Urinary bladder (tissue), 4 donors: Measurements from ENCODE around the gene ANKDD1B. TPM values are rescaled to one million over a fixed set of nuclear protein-coding genes. Genes with fewer than 3 reads are reported as not detected.
"Not testable (repeated sequence)": the region's sequence is repeated elsewhere in the genome, so short reads cannot be mapped to it uniquely, and the experiment has no call there.

Source experiments
- DNase-seq: peaks from one replicate; pipeline ENCODE4 v3.0.0-alpha.2; 2015; ENCODE audit errors: extremely low spot score
- H3K27ac ChIP-seq: one replicate; pipeline ENCODE4 v1.5.1; 2013; ENCODE audit warnings: low read depth, mild to moderate bottlenecking, moderate library complexity
- H3K36me3 ChIP-seq: one replicate; pipeline ENCODE4 v1.6.1; 2013; ENCODE audit warnings: mild to moderate bottlenecking, moderate library complexity; ENCODE audit not compliant: insufficient read depth
- H3K4me1 ChIP-seq: one replicate; pipeline ENCODE4 v1.6.1; 2013; ENCODE audit warnings: mild to moderate bottlenecking, moderate library complexity; ENCODE audit not compliant: insufficient read depth
- H3K4me3 ChIP-seq: one replicate; pipeline ENCODE4 v1.5.1; 2013; ENCODE audit warnings: low read depth, low read length
- WGBS: extraction: QIAGEN DNeasy Blood & Tissue Kit; methylation state at CpG from one replicate; pipeline ENCODE4 v1.1.7; 2013; 5-methylcytosine and 5-hydroxymethylcytosine counted together
- polyA plus RNA-seq: library from polyadenylated mRNA; stranded (reverse); fragments of 200-250 nt; gene quantifications from one replicate; pipeline ENCODE4 v1.2.3, GENCODE V29; 2013
- total RNA-seq: library from RNA; depleted of rRNA; stranded (reverse); fragments of >200 nt; gene quantifications from one replicate; pipeline ENCODE4 v1.2.3, GENCODE V29; 2014
- donor health status: healthy with polysubstance abuse.
- donor health status: healthy.

ANKDD1B gene
- total and polyA plus RNA-seq, 2 donors = 0.41 to 10.3 TPM

DNA sequence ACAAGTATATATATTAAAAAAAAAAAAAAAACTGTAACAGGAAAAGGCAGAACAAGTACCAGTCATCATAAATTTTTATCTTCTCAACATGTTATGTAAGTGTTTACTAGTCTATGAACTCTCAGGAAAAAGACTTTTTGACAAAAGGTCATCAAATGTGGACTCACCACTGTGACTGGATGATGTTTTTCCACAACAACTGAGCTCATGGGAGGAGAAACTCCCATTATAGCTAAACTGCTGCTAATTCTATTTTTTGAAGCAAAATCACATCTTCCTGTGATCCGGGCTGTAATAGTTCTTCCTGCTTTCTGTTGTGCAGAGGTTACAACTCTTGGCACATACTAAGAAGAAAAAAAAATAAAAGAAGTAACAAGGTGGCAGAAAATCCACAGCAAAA, 66.4 kb downstream of the ANKDD1B start:
- H3K27ac ChIP-seq = no peak overlapping the region
- H3K4me1 ChIP-seq = no peaks in the 10 kb centered on the region
- 51% methylated on average over 1 of the region's 1 CpG for WGBS
- H3K36me3 ChIP-seq = no peaks in the 10 kb centered on the region
- DNase-seq = no peak
- H3K4me3 ChIP-seq = no peak overlapping the region

DNA sequence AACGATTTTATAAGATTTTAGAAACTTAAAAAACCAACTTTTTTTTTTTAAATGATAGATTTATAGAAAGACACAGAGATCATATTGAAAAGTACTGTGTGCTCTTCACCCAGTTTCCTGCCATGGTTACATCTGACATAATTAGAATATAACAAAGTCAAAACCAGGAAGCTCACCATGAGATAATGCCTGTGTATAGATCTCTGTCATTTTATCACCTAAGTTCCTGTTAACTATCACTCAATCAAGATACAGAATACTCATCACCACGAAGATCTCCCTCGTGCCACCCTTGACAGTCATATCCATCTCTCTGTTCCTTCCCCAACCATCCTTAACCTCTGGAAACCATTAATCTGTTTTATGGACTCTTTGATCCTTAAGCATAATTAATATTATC, 66.9 kb downstream of the ANKDD1B start:
- no peak for DNase-seq
- H3K4me3 ChIP-seq = no peak overlapping the region
- no peaks in the 10 kb centered on the region for H3K4me1 ChIP-seq
- WGBS = 64% methylated on average over 3 of the region's 3 CpGs
- H3K27ac ChIP-seq = no peak overlapping the region
- no peaks in the 10 kb centered on the region for H3K36me3 ChIP-seq

DNA sequence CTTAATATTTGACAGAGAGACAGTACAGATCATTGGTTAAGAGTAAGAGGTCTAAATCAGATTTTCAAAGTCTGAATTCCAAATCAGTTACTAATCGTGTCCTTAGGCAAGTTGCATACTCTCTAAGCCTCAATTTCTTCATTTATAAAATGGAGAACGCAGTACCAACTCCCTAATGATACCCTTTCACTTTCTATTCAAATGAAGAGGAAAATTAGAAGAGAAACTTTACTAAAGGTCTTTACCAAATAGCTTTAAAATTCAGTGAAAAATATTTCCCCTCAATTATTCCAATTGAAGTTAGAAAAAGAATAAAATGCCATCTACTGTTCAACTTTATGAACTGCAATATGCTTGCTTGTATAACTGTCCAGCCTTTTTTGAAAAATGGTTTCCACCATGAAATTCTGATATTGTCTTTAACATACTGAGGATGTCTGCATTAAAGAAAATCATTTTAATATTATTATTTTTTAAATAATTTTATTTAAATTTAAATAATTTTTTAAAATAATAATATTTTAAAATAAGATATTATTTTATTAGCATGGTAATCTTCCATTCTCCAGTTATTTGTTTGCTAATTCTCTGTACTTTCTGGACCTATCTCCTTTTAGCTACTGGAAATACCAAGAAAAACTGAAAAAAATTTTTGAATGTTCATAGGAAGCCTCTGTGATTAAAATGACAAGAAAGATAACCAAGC, 70.0 kb downstream of the ANKDD1B start:
- no peaks in the 10 kb centered on the region for H3K36me3 ChIP-seq
- H3K4me1 ChIP-seq = no peaks in the 10 kb centered on the region
- DNase-seq = no peak
- 32% methylated on average over 2 of the region's 2 CpGs for WGBS
- no peak overlapping the region for H3K27ac ChIP-seq
- no peak overlapping the region for H3K4me3 ChIP-seq

DNA sequence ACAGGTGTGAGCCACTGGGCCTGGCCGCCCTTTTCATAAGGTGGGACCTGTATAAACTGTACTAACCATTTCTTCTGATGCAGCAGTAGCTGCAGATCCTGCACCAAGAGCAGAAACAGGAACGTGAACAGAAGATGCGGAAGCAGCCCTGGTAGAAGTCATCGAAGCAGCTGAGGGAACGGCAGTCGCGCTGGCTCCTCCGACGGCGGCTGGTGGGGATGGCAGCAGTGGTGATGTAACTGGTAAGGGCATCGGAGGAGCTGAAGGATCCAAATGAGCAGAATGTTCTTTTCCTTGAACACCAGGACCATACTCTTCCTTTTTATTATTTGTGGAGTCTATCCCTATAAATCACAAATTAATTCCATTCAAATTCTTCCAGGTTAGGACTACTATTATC, 73.9 kb downstream of the ANKDD1B start:
- Histone ChIP-seq H3K36me3 (peaks cover 2% of the 10 kb centered on the region), H3K27ac (no peak overlapping the region), H3K4me1 (no peaks in the 10 kb centered on the region), H3K4me3 (no peak overlapping the region)
- DNase-seq = no peak
- WGBS = 97% methylated on average over 11 of the region's 11 CpGs

DNA sequence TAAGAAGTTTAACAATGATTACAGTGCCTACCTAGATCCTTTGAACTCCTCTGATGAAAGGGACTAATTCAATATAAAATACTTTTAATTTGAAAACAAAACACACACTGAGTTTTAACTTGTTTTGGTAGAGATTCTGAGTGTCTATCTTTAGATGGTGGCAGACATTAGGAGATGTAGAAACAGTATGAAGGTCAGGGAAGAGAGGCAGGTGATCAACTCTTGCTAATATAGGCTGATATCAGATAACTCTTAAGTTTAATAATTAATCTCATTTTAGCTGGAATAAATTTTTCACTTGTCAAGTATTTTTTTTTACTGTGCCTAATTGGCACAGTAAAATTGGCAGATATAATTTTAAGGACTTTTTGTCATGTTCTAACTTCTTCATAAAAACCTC, 75.2 kb downstream of the ANKDD1B start:
- H3K36me3 ChIP-seq = peaks cover 2% of the 10 kb centered on the region
- no peak overlapping the region for H3K4me3 ChIP-seq
- no peak for DNase-seq
- H3K4me1 ChIP-seq = no peaks in the 10 kb centered on the region
- H3K27ac ChIP-seq = no peak overlapping the region

DNA sequence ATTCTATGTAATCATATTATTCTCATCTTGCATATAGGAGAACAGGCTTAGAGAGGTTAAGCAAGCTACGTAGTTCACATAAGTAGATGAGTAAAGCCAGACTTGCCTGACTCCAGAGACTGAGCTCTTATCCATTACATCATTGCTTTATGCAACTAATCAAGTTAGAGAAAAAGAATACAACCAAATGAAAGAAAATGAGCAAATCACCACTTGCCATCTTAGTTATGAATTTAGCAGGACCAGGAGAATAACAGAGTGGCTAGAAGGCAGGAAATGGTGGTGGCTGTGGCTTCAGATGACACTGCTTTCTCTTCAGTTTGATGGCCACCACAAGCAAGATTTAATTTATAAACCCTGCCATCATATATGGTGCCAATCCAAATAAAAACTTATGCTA, 79.4 kb downstream of the ANKDD1B start:
- Histone ChIP-seq H3K36me3 (peaks cover 2% of the 10 kb centered on the region), H3K4me3 (no peak overlapping the region), H3K27ac (no peak overlapping the region), H3K4me1 (no peaks in the 10 kb centered on the region)
- 98% methylated on average over 1 of the region's 1 CpG for WGBS
- no peak for DNase-seq

DNA sequence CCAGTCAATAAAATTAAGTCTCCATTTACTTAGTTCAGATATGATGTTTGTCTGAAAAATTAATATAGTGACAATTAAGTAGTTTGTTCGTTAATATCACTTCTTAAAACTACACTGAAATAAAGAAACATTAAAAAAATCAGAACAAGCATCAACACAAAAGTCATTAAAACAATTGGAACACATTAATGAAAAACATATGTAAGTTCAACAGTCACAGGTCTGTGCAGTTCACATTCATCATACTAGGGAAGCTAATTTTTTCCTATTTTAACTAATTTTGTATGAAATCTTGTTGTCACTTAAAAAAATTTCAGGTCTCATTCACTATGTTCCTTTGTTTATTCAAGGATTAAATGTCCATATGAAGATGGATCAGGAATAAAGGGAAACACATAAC, 83.5 kb downstream of the ANKDD1B start:
- DNase-seq = no peak
- 89% methylated on average over 1 of the region's 1 CpG for WGBS
- Histone ChIP-seq H3K4me1 (no peaks in the 10 kb centered on the region), H3K36me3 (no peaks in the 10 kb centered on the region), H3K4me3 (no peak overlapping the region), H3K27ac (no peak overlapping the region)

DNA sequence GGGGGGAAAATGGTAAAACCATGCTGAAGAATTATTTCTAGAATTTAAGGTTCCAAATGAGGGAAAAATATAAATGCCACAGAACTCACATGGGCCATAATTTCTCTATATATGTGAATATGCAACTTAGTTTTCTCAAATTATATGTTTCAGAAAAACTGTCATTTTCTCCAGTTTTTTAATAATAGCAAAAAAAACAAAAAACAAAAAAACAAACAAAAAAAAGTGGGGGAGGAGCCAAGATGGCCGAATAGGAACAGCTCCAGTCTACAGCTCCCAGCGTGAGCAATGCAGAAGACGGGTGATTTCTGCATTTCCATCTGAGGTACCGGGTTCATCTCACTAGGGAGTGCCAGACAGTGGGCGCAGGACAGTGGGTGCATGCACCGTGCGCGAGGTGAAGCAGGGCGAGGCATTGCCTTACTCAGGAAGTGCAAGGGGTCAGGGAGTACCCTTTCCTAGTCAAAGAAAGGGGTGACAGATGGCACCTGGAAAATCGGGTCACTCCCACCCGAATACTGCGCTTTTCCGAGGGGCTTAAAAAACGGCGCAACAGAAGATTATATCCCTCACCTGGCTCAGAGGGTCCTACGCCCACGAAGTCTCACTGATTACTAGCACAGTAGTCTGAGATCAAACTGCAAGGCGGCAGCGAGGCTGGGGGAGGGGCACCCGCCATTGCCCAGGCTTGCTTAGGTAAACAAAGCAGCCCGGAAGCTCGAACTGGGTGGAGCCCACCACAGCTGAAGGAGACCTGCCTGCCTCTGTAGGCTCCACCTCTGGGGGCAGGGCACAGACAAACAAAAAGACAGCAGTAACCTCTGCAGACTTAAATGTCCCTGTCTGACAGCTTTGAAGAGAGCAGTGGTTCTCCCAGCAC, 84.5 kb downstream of the ANKDD1B start:
- not testable (repeated sequence) for H3K27ac ChIP-seq, H3K4me1 ChIP-seq, DNase-seq, H3K4me3 ChIP-seq, H3K36me3 ChIP-seq
- 84% methylated on average over 22 of the region's 22 CpGs for WGBS

DNA sequence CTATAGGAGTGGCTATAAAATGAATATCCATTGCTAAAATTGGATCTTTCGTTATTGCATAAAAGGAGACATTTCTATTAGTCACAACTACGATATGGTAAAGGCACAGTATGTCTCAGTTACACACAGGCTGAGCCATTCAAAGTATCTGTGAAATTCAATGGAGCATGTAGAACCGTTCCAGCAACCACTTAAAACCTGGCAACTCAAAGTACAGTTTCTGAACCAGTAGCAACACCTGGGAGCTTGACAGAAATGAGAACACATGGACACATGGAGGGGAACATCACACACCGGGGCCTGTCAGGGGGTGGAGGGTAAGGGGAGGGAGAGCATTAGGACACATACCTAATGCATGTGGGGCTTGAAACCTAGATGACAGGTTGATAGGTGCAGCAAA, 90.6 kb downstream of the ANKDD1B start:
- DNase-seq = no peak

DNA sequence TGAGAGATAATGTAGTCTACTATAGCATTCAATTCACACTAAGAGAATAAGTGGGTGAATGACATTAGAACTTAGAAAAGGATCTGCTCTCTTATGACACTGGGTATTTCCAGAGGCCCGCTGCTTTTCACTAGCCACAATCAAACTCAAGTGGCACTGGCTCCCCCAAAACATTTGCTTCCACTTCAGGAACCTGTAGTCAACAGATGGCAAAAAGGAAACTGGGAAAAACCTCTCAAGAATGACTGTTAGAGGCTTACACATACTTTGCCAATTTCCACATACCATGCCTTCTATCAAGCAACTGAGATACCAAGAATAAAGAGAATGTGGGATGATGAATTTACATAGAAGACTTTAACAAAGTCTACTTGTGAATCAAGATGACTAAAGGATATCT, 94.8 kb downstream of the ANKDD1B start:
- 100% methylated on average over 1 of the region's 1 CpG for WGBS
- no peak for DNase-seq
- H3K4me1 ChIP-seq = no peaks in the 10 kb centered on the region
- no peak overlapping the region for H3K4me3 ChIP-seq
- peaks cover 2% of the 10 kb centered on the region for H3K36me3 ChIP-seq
- H3K27ac ChIP-seq = no peak overlapping the region

More for the DNA sequence above, 90.6 kb downstream of the ANKDD1B start:
- 94% methylated on average over 4 of the region's 4 CpGs for WGBS
- Histone ChIP-seq H3K4me1 (no peaks in the 10 kb centered on the region), H3K27ac (no peak overlapping the region), H3K4me3 (no peak overlapping the region), H3K36me3 (peaks cover 2% of the 10 kb centered on the region)

DNA sequence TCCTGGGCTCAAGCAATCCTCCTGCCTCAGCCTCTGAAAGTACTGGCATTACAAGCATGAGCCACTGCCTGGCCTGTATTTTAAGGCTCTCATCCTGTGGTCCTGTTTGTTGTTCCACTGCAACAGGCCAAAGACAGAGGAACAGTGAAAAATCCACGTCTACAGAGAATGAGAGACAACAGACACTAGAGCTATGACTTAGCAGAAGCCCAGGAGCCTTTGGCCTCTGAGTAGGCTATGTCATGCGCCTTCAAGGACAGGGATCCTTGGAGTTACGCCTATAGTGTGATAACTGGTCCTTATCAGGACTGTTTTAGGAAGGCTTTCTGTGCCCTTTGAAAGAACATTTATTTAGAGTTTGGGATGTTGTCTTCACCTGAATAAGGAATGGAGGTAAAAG, 95.5 kb downstream of the ANKDD1B start:
- no peak overlapping the region for H3K4me3 ChIP-seq
- DNase-seq = no peak
- H3K4me1 ChIP-seq = no peaks in the 10 kb centered on the region
- 95% methylated on average over 3 of the region's 3 CpGs for WGBS
- H3K36me3 ChIP-seq = peaks cover 2% of the 10 kb centered on the region
- no peak overlapping the region for H3K27ac ChIP-seq

DNA sequence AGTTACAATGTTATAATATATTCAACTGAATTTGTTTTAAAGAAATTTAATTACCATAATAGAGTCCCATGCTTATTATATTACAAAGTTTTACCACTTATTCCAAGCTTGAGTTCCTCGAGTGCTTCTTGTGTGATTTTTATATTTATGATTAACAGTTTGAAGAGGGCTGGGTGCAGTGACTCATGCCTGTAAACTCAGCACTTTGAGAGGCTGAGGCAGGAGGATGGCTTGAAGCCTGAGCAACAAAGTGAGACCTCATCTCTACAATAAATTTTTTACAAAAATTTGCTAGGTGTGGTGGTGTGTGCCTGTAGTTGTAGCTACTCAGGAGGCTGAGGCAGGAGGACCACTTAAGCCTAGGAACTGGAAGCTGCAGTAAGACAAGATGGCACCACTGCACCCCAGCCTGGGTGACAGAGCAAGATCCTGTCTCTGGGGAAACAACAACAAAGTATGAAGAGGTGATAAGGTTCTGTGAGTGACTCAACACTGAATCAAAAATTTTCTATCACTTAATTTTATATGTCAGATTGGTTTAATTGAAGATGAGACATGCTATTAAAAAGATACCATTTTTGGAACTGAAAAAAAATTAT, 96.8 kb downstream of the ANKDD1B start:
- WGBS = 58% methylated on average over 1 of the region's 1 CpG
- Histone ChIP-seq H3K4me3 (no peak overlapping the region), H3K36me3 (peaks cover under 1% of the 10 kb centered on the region), H3K4me1 (no peaks in the 10 kb centered on the region), H3K27ac (no peak overlapping the region)
- DNase-seq = no peak

DNA sequence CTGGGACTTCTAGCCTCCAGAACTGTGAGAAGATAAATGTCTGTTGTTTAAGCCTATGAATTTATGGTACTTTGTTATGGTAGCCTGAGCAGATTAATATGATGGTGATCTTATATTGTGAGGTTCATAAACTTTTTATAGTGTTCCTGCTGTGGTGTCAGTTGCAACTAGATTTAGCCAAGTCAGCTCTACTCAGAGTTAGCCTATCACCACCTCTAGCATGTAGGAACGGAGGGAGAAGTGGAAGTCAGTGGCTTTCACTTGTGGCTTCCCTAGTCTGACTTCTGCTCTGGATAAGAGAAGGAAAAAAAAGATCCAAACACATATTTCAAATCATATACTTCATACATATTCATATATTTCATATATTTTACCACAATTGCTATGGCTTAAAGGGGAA, 99.4 kb downstream of the ANKDD1B start:
- 89% methylated on average over 1 of the region's 1 CpG for WGBS
- no peak for DNase-seq
- no peak overlapping the region for H3K4me3 ChIP-seq
- no peak overlapping the region for H3K27ac ChIP-seq
- H3K4me1 ChIP-seq = no peaks in the 10 kb centered on the region
- peaks cover 2% of the 10 kb centered on the region for H3K36me3 ChIP-seq

DNA sequence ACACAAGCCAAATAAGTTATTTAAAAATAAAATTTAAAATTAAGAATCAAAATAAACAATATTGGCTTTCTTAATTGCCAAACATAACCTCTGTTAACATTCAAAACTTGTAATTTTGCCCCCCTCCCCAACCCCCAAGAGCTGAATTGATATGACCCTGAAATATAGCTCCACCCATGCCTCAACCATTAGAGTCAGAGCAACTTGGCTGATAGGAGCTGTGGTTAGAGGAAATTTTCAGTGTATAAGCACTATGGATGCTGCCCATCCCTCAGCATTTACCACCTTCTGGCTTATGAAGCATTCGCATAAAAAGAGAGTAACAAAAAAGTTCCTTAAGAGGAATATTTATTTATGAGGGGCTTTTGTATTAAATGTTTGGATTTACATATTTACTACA, 99.9 kb downstream of the ANKDD1B start:
- no peak for DNase-seq
- no peak overlapping the region for H3K27ac ChIP-seq
- 96% methylated on average over 1 of the region's 1 CpG for WGBS
- H3K4me1 ChIP-seq = no peaks in the 10 kb centered on the region
- no peak overlapping the region for H3K4me3 ChIP-seq
- peaks cover 2% of the 10 kb centered on the region for H3K36me3 ChIP-seq
